Measurements from ENCODE around the gene ACVR2B. TPM values are rescaled to one million over a fixed set of nuclear protein-coding genes. Genes with fewer than 3 reads are reported as not detected.

The ACVR2B gene
- total RNA-seq, 1 experiment from 2014 or later, result 3.0 TPM

- DNase-seq (ENCODE audit: low spot score), result no peak
Measured at GRCh38 chr3:38532529-38532928, 78.8 kb downstream of the ACVR2B start.

GRCh38 chr3:38533285-38533976 is 79.7 kb downstream of the ACVR2B start:
- DNase-seq (ENCODE audit: low spot score), result no peak

GRCh38 chr3:38534180-38534579 is 80.5 kb downstream of the ACVR2B start:
- DNase-seq (ENCODE audit: low spot score), result no peak

GRCh38 chr3:38534604-38535003 is 80.9 kb downstream of the ACVR2B start:
- no peak for DNase-seq (ENCODE audit: low spot score)

- DNase-seq (ENCODE audit: low spot score), result no peak
Measured at GRCh38 chr3:38536671-38537070, 83.0 kb downstream of the ACVR2B start.

- DNase-seq (ENCODE audit: low spot score), result no peak
Measured at GRCh38 chr3:38538773-38539353, 85.2 kb downstream of the ACVR2B start.

- DNase-seq (ENCODE audit: low spot score), result no peak
Measured at GRCh38 chr3:38541806-38542205, 88.1 kb downstream of the ACVR2B start.

Small RNAs within 50 kb of the gene (small RNA-seq; reads per million reads assigned to genes)
- gene RF00019, result not detected

Other genes with a start within 250 kb of the ACVR2B start
- 0.25 and 0.26 TPM in 2 replicates for gene SLC22A13, start 188.1 kb upstream of the ACVR2B start, total RNA-seq (2014; rRNA removed; shearing (Covaris generic))
- not detected in 2 replicates for gene SLC22A14, start 171.6 kb upstream of the ACVR2B start, total RNA-seq (2014; rRNA removed; shearing (Covaris generic))
- gene XYLB, start 107.1 kb upstream of the ACVR2B start, total RNA-seq (2014; rRNA removed; shearing (Covaris generic)), result 4.2 and 4.4 TPM in 2 replicates
- 1.6 and 5.1 TPM in 2 replicates for gene EXOG, start 42.5 kb downstream of the ACVR2B start, total RNA-seq (2014; rRNA removed; shearing (Covaris generic))
- not detected in 2 replicates for gene SCN5A, start 195.8 kb downstream of the ACVR2B start, total RNA-seq (2014; rRNA removed; shearing (Covaris generic))